IPS-20b (cell line): ENCODE measurements around the gene LRP6.

Experiments
- H3K27ac ChIP-seq: one replicate; pipeline ENCODE4 v1.5.1; 2013; ENCODE audit warnings: low read length
- H3K27me3 ChIP-seq: 2 replicates; pipeline ENCODE4 v1.6.1; 2013; ENCODE audit warnings: mild to moderate bottlenecking, low read length, inconsistent platforms; ENCODE audit not compliant: insufficient read depth
- H3K36me3 ChIP-seq: 2 replicates; pipeline ENCODE4 v1.6.1; 2013; ENCODE audit warnings: low read depth, mild to moderate bottlenecking, inconsistent platforms, low read length, moderate library complexity; ENCODE audit not compliant: insufficient read depth
- H3K4me1 ChIP-seq: 2 replicates; pipeline ENCODE4 v1.6.1; 2013; ENCODE audit warnings: mild to moderate bottlenecking, control low read depth, inconsistent platforms, low read length, moderate library complexity; ENCODE audit not compliant: insufficient read depth
- H3K4me3 ChIP-seq: 2 replicates; pipeline ENCODE4 v1.5.1; 2013; ENCODE audit warnings: mild to moderate bottlenecking, low read length, inconsistent platforms
- H3K9ac ChIP-seq: 2 replicates; pipeline ENCODE4 v1.6.1; 2013; ENCODE audit warnings: low read depth, mild to moderate bottlenecking, inconsistent platforms, low read length, moderate library complexity
- H3K9me3 ChIP-seq: 2 replicates; pipeline ENCODE4 v1.6.1; 2013; ENCODE audit warnings: mild to moderate bottlenecking, low read depth, low read length, inconsistent platforms; ENCODE audit not compliant: insufficient read depth

The LRP6 gene

DNA sequence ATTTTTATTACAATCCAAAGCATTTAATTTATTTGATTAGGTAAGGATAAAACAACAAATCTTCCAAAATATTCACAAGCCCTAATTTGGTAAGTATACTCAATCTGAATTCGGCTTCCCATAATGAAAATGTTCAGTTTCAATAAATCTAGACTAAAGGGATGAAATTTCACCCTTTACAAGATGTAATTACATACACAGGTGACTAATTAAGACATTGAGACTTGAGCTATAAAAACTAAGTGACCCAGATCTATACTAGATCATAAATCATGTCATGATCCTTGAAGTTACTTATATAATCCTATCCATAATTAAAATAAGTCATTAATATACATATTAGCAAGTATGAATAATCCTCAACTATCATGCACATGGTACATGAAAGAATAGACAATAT lies 36.6 kb downstream of the LRP6 start:
- no peak overlapping the region for H3K27ac ChIP-seq
- H3K27me3 ChIP-seq, result no peaks in the 10 kb centered on the region
- no peak overlapping the region for H3K4me3 ChIP-seq
- H3K36me3 ChIP-seq, result no peaks in the 10 kb centered on the region
- no peaks in the 10 kb centered on the region for H3K9me3 ChIP-seq
- H3K9ac ChIP-seq, result no peak overlapping the region
- peaks cover 8% of the 10 kb centered on the region; the same call in 1 of the 2 replicates for H3K4me1 ChIP-seq

DNA sequence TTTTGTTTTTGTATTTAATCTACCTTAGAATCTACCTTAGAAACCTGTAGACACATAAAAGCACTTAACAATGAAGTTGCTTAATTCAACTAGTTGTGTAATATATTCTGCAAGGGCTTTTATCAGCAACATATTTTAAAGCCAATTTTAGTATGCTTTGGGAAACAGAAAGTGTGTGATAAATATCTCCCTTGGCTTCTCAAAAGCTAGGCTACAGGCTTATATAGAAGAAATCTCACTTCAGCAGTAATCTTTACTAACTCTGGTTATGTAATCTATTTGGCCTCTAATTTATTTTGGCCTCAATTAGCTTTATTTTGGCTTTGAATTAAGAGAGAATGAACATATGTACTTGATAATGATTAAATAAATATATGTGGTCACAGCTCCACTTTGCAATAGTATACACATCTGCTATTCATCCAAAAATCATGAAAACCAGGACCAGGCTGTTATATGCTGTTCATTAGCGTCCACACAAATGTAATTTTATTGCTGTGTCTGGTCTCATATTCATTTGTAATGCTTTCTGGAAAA lies 37.2 kb downstream of the LRP6 start:
- no peaks in the 10 kb centered on the region for H3K27me3 ChIP-seq
- H3K36me3 ChIP-seq, result no peaks in the 10 kb centered on the region
- H3K27ac ChIP-seq, result no peak overlapping the region
- H3K9me3 ChIP-seq, result no peaks in the 10 kb centered on the region
- no peak overlapping the region for H3K9ac ChIP-seq
- H3K4me3 ChIP-seq, result no peak overlapping the region
- peaks cover 8% of the 10 kb centered on the region; the same call in 1 of the 2 replicates for H3K4me1 ChIP-seq

DNA sequence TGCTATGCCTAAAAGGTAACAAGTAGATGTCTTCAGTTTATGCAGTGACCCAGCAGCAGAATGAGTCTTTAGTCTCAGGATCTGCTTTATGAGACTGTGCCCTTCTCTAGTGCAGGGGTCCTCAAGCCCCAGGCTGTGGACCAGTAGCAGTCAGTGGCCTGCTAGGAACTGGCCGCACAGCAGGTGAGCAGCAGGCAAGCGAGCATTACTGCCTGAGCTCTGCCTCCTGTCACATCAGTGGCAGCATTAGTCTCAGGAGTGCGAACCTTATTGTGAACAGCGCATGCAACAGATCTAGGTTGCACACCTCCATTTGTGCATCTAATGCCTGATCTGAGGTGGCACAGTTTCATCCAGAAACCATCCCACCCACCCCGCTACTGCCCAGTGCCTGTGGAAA lies 38.4 kb downstream of the LRP6 start:
- no peak overlapping the region for H3K27ac ChIP-seq
- no peaks in the 10 kb centered on the region for H3K9me3 ChIP-seq
- H3K27me3 ChIP-seq, result no peaks in the 10 kb centered on the region
- peaks cover 8% of the 10 kb centered on the region; the same call in 1 of the 2 replicates for H3K4me1 ChIP-seq
- H3K4me3 ChIP-seq, result no peak overlapping the region
- no peaks in the 10 kb centered on the region for H3K36me3 ChIP-seq
- H3K9ac ChIP-seq, result no peak overlapping the region

DNA sequence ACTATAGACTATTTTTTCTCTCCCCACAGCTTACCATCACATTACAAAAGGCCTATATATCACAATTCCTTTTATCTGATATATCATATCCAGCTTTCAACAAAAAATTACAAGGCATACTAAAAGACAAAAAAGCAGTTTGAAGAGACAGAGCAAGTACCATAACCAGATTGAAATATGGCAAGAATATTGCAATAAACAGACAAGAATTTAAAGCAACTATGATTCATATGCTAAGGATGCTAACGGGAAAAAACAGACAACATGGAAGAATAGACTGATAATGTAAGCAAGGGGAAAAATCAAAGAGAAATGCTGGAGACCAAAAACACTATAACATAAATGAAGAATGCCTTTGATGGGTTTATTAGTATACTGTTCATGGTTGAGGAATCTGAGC lies 40.7 kb downstream of the LRP6 start:
- H3K27me3 ChIP-seq, result no peaks in the 10 kb centered on the region
- H3K4me1 ChIP-seq, result peaks cover 11% of the 10 kb centered on the region; the same call in 1 of the 2 replicates
- no peak overlapping the region for H3K9ac ChIP-seq
- H3K9me3 ChIP-seq, result no peaks in the 10 kb centered on the region
- H3K27ac ChIP-seq, result no peak overlapping the region
- no peak overlapping the region for H3K4me3 ChIP-seq
- H3K36me3 ChIP-seq, result no peaks in the 10 kb centered on the region

DNA sequence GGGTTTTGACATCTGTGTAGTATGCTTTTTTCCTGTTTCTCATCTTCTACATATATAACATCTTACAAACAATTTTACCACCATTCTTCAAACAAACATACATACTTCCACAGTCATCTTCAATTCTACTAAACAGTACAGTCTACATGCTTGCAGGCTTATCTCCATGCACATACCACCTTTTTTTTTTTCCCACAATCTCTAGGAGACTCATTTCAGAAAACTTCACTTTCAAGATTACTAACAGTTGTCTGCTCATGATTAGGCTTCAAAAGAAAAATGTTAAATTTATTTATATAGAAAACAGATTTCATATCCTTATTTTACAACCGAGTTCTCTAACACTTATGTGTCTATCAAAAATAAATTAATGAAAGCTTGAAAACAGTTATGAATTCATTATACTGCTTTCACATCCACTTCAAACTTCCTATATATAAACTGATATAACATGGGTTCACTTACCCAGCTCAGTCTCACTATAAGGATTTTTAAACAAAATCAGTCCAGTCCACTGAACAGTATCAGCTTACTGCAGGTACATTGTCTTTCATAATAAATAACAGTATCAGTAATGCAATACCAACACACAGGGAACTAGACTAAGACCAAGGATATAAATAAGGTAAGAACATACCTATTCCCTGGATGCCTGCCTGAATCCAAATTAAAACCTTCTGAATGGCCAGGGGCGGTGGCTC lies 42.5 kb downstream of the LRP6 start:
- no peaks in the 10 kb centered on the region for H3K36me3 ChIP-seq

DNA sequence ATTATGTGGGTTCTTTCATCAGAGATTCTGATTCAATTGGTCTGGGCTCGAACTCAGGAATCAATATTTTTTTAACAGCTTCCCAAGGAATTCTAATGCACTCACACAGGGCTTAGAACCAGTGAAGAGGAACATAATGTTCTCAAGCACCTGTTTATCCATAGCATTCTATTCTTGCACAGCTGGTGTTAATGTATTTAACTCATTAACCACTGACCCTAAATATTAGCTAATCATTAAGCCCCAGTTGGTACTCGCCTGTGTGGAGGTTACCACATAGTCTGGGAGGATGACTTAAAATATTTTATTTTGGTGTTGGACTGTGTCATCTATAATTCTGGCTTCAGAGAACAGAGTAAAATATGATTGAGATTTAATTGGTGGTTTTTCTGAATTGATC lies 45.3 kb downstream of the LRP6 start:
- H3K36me3 ChIP-seq, result no peaks in the 10 kb centered on the region
- no peak overlapping the region for H3K9ac ChIP-seq
- no peak overlapping the region for H3K4me3 ChIP-seq
- peaks cover 7% of the 10 kb centered on the region; the same call in 1 of the 2 replicates for H3K4me1 ChIP-seq
- H3K9me3 ChIP-seq, result no peaks in the 10 kb centered on the region
- H3K27me3 ChIP-seq, result no peaks in the 10 kb centered on the region
- no peak overlapping the region for H3K27ac ChIP-seq

More for the DNA sequence above, 42.5 kb downstream of the LRP6 start:
- Histone ChIP-seq H3K4me3 (no peak overlapping the region), H3K9me3 (no peaks in the 10 kb centered on the region), H3K9ac (no peak overlapping the region), H3K4me1 (peaks cover 11% of the 10 kb centered on the region; the same call in 1 of the 2 replicates), H3K27me3 (no peaks in the 10 kb centered on the region), H3K27ac (no peak overlapping the region)

DNA sequence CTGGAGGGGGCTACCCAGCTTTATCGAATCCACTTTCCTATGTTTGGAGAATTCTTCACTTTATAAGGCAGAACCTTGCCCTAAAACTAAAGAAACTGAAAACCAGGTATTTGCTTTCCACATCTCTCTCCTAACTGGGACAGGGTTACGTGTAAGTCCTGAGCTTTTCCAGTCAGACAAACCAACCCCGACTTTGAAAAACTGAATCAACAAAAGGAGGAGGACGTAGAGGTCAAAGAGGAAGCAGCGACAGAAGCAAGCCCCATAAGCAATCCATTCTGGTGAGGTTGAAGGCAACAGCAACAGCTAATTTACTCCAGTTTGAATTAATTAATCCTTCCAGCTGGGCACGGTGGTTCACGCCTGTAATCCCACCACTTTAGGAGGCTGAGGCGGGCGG lies 47.2 kb downstream of the LRP6 start:
- Histone ChIP-seq H3K27me3 (no peaks in the 10 kb centered on the region), H3K36me3 (no peaks in the 10 kb centered on the region), H3K9ac (no peak overlapping the region), H3K4me3 (no peak overlapping the region), H3K9me3 (no peaks in the 10 kb centered on the region), H3K4me1 (peaks cover 13% of the 10 kb centered on the region; the same call in 1 of the 2 replicates), H3K27ac (no peak overlapping the region)

DNA sequence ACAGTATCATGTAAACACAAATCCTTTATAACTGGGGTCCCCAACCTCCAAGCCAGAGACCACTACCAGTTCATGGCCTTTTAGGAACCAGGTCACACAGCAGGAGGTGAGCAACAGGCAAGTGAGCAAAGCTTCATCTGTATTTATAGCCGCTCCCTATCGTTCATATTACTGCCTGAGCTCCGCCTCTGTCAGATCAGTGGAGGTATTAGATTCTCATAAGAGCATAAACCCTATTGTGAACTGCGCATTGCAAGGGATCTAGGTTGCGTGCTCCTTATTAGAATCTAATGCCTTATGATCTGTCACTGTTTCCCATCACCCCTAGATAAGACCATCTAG lies 49.9 kb downstream of the LRP6 start:
- Histone ChIP-seq H3K4me1 (peaks cover 21% of the 10 kb centered on the region; the same call in 1 of the 2 replicates), H3K27me3 (no peaks in the 10 kb centered on the region), H3K4me3 (no peak overlapping the region), H3K9ac (no peak overlapping the region), H3K36me3 (no peaks in the 10 kb centered on the region), H3K27ac (no peak overlapping the region), H3K9me3 (no peaks in the 10 kb centered on the region)

DNA sequence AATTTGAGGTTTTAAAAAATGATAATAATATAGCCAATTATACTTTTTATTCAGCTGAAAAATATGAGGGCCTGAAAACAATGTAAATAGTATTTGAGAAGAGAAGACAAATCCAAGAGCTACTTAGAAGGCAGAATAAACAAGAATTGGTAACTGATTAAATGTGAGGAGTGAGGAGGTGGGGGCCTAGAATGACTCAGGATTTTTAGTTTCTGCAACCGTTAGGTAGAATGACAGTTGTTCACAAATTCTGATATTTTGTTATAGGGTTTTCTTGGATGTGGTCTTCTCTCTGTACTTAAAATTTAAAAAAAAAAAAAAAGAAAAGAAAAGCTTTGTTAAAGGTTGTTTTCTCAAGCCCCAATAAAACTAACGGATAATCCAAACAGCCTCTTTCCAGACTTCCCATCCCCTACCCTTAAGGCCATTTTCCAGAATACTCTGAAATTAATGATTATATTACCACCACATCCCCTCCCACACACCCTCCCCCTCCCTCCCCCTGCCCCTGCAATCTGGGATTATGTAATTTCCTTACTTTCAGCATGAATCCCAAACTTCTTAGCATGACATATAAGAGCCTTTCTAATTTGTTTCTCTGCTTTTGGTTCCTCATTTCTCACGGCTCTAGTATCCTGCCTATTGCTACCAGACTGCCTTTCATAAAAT lies 50.4 kb downstream of the LRP6 start:
- Histone ChIP-seq H3K9ac (no peak overlapping the region), H3K36me3 (no peaks in the 10 kb centered on the region), H3K9me3 (no peaks in the 10 kb centered on the region), H3K4me3 (no peak overlapping the region), H3K27ac (no peak overlapping the region), H3K27me3 (no peaks in the 10 kb centered on the region), H3K4me1 (peaks cover 17% of the 10 kb centered on the region; the same call in 1 of the 2 replicates)

DNA sequence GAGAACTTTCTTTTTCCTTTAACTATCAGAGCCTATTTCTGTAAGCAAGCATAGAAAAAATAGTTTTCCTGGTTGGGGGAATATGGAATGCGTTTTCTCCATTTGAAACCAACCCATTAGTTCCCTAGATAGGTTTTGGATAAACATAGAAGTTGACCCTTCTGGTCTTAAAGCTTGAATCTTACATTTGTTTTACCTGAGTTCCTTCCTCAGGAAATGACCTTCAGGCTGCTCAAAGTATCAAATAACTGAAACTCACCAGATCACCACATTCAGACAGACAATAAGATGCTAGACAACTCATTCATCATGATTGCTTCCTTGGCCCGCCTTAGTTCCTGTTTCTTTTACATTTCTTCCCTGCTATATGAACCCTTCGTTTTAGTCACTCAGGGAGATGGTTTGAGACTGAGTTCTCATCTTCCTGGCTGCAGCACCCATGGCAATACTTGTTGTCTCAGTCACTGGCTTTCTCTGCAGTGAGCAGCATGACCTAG lies 52.2 kb downstream of the LRP6 start:
- H3K4me1 ChIP-seq, result peaks cover 17% of the 10 kb centered on the region; the same call in 1 of the 2 replicates
- no peak overlapping the region for H3K4me3 ChIP-seq
- no peaks in the 10 kb centered on the region for H3K9me3 ChIP-seq
- H3K27me3 ChIP-seq, result no peaks in the 10 kb centered on the region
- peak overlapping the region; percentile 53 for H3K27ac ChIP-seq
- peak overlapping the region; percentile 21; the same call in 1 of the 2 replicates for H3K9ac ChIP-seq
- peaks cover 7% of the 10 kb centered on the region; the same call in 1 of the 2 replicates for H3K36me3 ChIP-seq

DNA sequence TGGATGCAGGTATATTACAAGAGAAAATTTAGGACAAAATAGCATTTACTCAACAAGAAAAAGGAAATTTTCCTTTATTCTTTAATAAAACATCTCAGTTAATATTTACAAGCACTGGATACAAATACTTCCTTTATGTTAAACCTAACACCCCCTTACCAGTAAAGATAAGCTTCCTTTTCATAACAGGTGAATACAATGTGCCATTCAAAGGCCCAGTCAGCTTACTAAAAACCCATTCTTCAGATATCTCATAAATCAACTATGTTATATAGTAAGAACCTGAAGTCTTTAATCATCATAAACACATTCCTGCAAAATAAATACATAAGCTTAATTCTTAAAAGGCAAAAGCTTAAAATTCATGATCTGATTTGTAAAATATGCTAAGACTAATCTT lies 52.6 kb downstream of the LRP6 start:
- H3K27ac ChIP-seq, result no peak overlapping the region

More for the DNA sequence above, 52.6 kb downstream of the LRP6 start:
- peaks cover 7% of the 10 kb centered on the region; the same call in 1 of the 2 replicates for H3K36me3 ChIP-seq
- H3K4me1 ChIP-seq, result peaks cover 17% of the 10 kb centered on the region; the same call in 1 of the 2 replicates
- H3K9me3 ChIP-seq, result no peaks in the 10 kb centered on the region
- no peak overlapping the region for H3K4me3 ChIP-seq
- no peaks in the 10 kb centered on the region for H3K27me3 ChIP-seq
- H3K9ac ChIP-seq, result no peak overlapping the region; the same call in 1 of the 2 replicates
